Measurements from ENCODE around the gene AADACL4.

AADACL4 gene

GRCh38 chr1:12706061-12706460 is 62.2 kb downstream of the AADACL4 start:
- TF ChIP-seq CTCF (IDR thresholded peaks at IDR 0.05; ENCODE audit: borderline replicate concordance, extremely low read depth, low read length, poor library complexity, severe bottlenecking) (no peak), EZH2 (IDR thresholded peaks at IDR 0.05; ENCODE audit: borderline replicate concordance, low read depth, low read length, severe bottlenecking) (no peak)

DNA sequence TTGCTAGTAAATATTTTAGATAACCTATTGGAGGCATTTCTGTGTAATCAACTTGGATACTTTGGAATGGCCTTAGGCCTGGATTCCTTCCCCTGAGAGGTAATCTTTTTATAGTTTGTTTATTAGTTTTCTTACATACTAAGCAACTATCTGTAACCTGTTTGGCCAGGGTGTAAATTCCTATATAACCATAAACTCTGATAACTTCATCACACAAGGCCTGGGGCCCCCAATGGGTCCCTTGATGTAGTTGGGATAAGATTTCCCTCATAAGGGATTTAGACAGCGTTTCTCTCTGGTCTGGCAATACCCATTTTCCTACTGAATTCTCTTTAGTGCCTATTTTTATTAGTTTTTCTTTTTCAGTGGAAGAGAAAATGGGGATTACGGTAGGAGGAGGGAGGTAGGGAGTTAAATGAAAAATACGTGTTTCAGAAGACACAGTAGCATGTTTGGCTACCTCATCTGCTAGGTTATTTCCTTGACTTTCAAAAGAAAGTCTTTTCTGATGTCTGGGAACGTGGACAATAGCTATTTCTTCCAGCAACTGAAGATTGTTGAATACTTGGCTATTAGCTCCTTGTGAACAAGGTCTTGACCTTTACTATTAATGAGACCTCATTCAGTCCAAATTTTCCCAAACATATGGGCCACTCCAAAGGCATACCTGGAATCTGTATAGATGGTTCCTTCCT is 64.7 kb downstream of the AADACL4 start:
- Histone ChIP-seq H3K4me3 (ENCODE audit: low read depth in 1 of 2, low read length in 2 of 2) (no peak overlapping the region), H3K4me1 (ENCODE audit: insufficient read depth, low read length) (no peaks in the 10 kb centered on the region), H3K27me3 (ENCODE audit: insufficient read depth, low read length, poor library complexity) (peaks cover 11% of the 10 kb centered on the region), H4K20me1 (ENCODE audit: insufficient read depth, low read length) (no peaks in the 10 kb centered on the region), H3K79me2 (ENCODE audit: insufficient read depth, low read length) (no peaks in the 10 kb centered on the region), H3K36me3 (ENCODE audit: insufficient read depth, low read length) (no peaks in the 10 kb centered on the region), H3K9ac (ENCODE audit: low read depth, low read length) (no peak overlapping the region), H2AFZ (ENCODE audit: low read depth, low read length) (no peak overlapping the region), H3K4me2 (ENCODE audit: insufficient read depth, low read length) (no peak overlapping the region), H3K9me3 (ENCODE audit: insufficient read depth, low read length, severe bottlenecking) (peaks cover 2% of the 10 kb centered on the region), H3K27ac (ENCODE audit: low read length) (no peak overlapping the region)
- ATAC-seq (ENCODE audit: insufficient read depth, low read depth) (no peak), DNase-seq (no peak)
- TF ChIP-seq EZH2 (IDR thresholded peaks at IDR 0.05; ENCODE audit: borderline replicate concordance, low read depth, low read length, severe bottlenecking) (no peak), CTCF (IDR thresholded peaks at IDR 0.05; ENCODE audit: borderline replicate concordance, extremely low read depth, low read length, poor library complexity, severe bottlenecking) (no peak)

More at GRCh38 chr1:12706061-12706460, 62.2 kb downstream of the AADACL4 start:
- Histone ChIP-seq H3K27ac (ENCODE audit: low read length) (no peak overlapping the region), H3K9me3 (ENCODE audit: insufficient read depth, low read length, severe bottlenecking) (peaks cover 6% of the 10 kb centered on the region), H3K4me1 (ENCODE audit: insufficient read depth, low read length) (no peaks in the 10 kb centered on the region), H3K9ac (ENCODE audit: low read depth, low read length) (no peak overlapping the region), H3K79me2 (ENCODE audit: insufficient read depth, low read length) (no peaks in the 10 kb centered on the region), H3K4me3 (ENCODE audit: low read depth in 1 of 2, low read length in 2 of 2) (no peak overlapping the region), H3K27me3 (ENCODE audit: insufficient read depth, low read length, poor library complexity) (peaks cover under 1% of the 10 kb centered on the region), H4K20me1 (ENCODE audit: insufficient read depth, low read length) (no peaks in the 10 kb centered on the region), H3K4me2 (ENCODE audit: insufficient read depth, low read length) (no peak overlapping the region), H3K36me3 (ENCODE audit: insufficient read depth, low read length) (no peaks in the 10 kb centered on the region), H2AFZ (ENCODE audit: low read depth, low read length) (no peak overlapping the region)
- ATAC-seq (ENCODE audit: insufficient read depth, low read depth), result no peak
- no peak for DNase-seq

DNA sequence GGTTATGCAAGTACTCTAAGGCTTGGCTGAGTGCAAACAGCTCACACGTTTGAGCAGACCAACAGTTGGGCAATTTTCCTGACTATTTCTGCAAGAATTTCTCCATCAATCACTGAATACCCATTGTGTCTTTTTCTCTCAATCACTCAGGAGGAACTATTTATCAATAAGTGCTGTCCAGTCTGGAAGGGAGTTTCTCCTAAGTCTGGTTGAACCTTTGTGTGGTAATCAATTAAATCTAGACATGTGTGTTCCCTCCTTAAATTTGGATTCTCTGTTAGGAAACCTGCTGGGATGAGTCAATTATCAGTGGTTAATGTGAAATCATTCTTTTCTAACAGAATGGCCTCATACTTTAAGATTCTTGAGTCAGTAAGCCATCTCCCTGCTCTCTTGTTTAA is 65.2 kb downstream of the AADACL4 start:
- ATAC-seq (ENCODE audit: insufficient read depth, low read depth), result no peak
- no peaks in the 10 kb centered on the region for H3K9me3 ChIP-seq (ENCODE audit: insufficient read depth, low read length, severe bottlenecking)

More for the DNA sequence above, 65.2 kb downstream of the AADACL4 start:
- H4K20me1 ChIP-seq (ENCODE audit: insufficient read depth, low read length), result no peaks in the 10 kb centered on the region
- no peaks in the 10 kb centered on the region for H3K4me1 ChIP-seq (ENCODE audit: insufficient read depth, low read length)
- peaks cover 11% of the 10 kb centered on the region for H3K27me3 ChIP-seq (ENCODE audit: insufficient read depth, low read length, poor library complexity)
- H3K79me2 ChIP-seq (ENCODE audit: insufficient read depth, low read length), result no peaks in the 10 kb centered on the region
- H2AFZ ChIP-seq (ENCODE audit: low read depth, low read length), result no peak overlapping the region
- H3K4me2 ChIP-seq (ENCODE audit: insufficient read depth, low read length), result no peak overlapping the region
- no peak overlapping the region for H3K9ac ChIP-seq (ENCODE audit: low read depth, low read length)
- H3K27ac ChIP-seq (ENCODE audit: low read length), result no peak overlapping the region
- no peaks in the 10 kb centered on the region for H3K36me3 ChIP-seq (ENCODE audit: insufficient read depth, low read length)
- no peak for DNase-seq
- TF ChIP-seq EZH2 (IDR thresholded peaks at IDR 0.05; ENCODE audit: borderline replicate concordance, low read depth, low read length, severe bottlenecking), result no peak
- no peak for TF ChIP-seq CTCF (IDR thresholded peaks at IDR 0.05; ENCODE audit: borderline replicate concordance, extremely low read depth, low read length, poor library complexity, severe bottlenecking)
- no peak overlapping the region for H3K4me3 ChIP-seq (ENCODE audit: low read depth in 1 of 2, low read length in 2 of 2)
